Measurements from ENCODE around the gene KCNJ11.

The KCNJ11 gene

DNA sequence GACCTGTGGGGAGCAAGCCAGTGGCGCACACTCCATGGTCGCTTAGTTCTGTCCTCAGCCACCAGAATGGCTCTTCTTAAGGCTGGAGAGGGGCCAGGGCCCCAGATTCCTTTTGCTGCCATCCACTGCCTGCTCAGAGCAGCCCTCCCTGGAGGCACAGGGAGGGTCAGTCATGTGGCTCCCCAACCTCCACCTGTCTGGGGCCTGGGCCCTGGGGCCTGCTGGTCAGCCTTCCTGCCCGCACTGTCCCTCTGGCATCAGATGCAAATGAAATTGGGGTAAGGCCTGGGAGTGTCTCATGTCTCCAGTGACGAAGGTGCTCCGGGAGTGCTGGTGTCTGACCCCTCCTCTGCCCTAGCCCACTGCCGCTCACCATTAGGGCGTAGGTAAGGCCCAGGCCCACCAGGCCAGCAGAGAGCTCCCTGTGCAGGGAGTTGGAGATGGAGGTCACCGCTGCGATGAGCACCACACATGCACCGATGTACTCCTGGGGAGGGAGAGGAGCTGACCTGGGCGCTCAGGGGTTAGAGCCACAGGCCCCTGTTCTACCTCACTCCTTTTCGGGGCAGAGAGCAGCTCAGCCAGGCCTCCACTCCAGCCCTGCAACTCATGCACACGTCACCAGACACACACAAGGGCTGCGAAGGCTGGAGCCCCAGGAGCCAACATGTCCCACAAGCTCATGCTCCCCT, 9.0 kb upstream of the KCNJ11 start:
- H3K4me3 ChIP-seq (ENCODE audit: low read length) = no peak overlapping the region
- TF ChIP-seq, protein P1, sequence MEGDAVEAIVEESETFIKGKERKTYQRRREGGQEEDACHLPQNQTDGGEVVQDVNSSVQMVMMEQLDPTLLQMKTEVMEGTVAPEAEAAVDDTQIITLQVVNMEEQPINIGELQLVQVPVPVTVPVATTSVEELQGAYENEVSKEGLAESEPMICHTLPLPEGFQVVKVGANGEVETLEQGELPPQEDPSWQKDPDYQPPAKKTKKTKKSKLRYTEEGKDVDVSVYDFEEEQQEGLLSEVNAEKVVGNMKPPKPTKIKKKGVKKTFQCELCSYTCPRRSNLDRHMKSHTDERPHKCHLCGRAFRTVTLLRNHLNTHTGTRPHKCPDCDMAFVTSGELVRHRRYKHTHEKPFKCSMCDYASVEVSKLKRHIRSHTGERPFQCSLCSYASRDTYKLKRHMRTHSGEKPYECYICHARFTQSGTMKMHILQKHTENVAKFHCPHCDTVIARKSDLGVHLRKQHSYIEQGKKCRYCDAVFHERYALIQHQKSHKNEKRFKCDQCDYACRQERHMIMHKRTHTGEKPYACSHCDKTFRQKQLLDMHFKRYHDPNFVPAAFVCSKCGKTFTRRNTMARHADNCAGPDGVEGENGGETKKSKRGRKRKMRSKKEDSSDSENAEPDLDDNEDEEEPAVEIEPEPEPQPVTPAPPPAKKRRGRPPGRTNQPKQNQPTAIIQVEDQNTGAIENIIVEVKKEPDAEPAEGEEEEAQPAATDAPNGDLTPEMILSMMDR (conservative IDR thresholded peaks at IDR 0.05; ENCODE audit: low read length) = no peak
- DNase-seq (ENCODE audit: low read depth) = no peak

DNA sequence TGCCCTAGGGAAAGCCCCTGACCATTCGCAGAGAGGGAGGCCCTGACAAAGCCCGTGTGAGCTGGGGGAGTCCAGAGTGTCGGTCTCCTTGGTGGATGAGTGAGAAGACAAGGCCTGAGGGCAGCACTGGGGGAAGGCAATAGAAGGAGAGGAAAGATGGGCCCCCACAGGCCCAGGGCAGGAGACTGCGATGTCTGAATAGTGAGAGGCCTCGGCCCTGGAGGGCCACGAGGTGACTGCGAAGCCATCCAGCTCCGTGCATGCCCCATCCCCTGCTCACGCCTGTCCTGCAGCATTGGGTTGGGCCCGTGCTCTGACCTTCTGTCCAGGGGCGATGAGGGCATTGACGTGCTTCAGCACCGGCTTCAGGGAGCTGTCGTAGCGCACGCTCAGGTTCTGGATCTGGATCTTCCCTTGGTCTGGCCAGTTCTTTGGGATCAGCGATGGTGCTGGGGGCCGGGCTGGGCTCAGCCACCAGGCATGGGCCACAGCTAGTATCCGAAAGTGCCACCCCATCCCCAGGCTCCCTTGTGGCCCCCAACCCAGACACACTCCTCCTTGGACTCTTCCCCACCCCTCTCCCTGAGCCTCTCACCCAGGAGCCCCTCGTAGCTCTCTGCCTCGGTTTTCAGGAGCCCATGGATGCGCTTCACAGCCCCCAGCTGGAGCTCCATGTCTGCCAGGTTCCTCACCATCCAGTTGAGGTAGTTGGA, 8.3 kb upstream of the KCNJ11 start:
- TF ChIP-seq, protein P1 (conservative IDR thresholded peaks at IDR 0.05; ENCODE audit: low read length) = no peak
- DNase-seq (ENCODE audit: low read depth) = no peak
- H3K4me3 ChIP-seq (ENCODE audit: low read length) = no peak overlapping the region

DNA sequence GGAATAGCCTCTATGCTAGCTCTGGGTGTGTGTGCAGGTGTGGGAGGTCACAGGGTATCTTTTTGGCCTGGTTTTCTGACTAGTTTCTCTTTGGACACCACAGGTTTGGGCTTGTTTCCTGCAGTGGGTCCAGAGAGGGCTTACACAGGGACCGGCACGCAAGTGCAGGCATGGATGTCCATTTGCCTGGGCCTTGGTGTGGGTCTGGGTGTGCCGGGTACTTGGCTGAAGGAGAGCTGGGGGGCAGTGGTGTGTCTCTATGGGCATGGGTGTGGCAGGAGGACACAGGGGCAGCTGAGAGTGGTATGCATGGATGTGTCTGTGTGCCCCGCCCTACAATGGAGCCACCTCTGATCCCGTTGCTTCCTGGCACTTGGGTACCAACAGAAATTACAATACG, 7.5 kb upstream of the KCNJ11 start:
- no peak overlapping the region for H3K4me3 ChIP-seq (ENCODE audit: low read length)
- no peak for DNase-seq (ENCODE audit: low read depth)
- TF ChIP-seq, protein P1 (conservative IDR thresholded peaks at IDR 0.05; ENCODE audit: low read length) = no peak

DNA sequence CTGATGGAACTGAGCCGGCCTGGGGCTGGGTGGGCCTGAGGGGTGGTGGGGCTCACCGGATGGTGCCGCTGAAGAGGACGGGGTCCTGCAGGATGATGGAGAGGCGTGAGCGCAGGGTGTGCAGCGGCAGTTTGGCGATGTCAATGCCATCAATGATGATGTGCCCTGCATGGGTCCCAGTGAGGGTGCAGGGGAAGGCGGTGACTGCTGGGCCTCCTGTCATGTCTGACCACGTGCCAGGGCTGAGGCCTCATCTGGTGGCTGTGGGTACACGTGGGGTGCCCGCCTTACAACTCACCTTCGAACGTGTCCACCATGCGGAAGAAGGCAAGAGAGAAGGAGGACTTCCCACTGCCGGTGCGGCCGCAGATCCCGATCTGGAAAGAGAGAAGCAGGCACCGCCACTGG, 7.1 kb upstream of the KCNJ11 start:
- DNase-seq (ENCODE audit: low read depth) = no peak
- TF ChIP-seq, protein P1 (conservative IDR thresholded peaks at IDR 0.05; ENCODE audit: low read length) = no peak

DNA sequence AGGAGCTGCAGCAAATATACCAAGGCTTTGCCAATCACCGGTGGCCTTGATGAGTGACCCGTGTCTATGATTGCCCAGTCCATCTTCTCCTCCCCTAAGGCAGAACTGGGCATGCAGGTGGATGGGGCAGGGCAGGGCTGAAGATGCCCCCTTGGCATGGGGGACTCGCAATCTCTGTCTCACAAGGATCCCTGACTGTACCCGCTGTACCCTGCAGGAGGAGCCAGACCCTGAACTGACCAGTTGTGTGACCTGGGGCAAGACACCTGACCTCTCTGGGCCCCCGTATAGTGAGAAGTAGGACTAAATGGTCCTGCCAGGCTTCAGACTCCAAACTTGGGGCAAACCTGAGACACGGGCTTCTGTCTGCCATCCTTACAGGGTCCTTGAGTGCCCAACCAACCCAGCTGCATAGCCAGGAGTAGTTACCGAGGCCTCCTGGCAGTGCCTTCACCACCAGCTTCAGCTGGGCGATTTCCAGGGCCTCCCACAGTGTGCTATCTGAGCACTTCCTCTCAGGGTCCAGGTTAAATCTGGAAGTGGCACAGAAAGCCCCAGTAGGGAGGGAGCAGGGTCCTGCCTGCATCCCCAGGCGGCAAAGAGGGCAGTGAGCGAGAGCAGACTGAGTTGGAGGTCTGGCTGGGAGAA, 6.4 kb upstream of the KCNJ11 start:
- no peak for DNase-seq (ENCODE audit: low read depth)
- H3K4me3 ChIP-seq (ENCODE audit: low read length) = no peak overlapping the region
- TF ChIP-seq, protein P1 (conservative IDR thresholded peaks at IDR 0.05; ENCODE audit: low read length) = no peak

More for the DNA sequence above, 7.1 kb upstream of the KCNJ11 start:
- no peak overlapping the region for H3K4me3 ChIP-seq (ENCODE audit: low read length)

DNA sequence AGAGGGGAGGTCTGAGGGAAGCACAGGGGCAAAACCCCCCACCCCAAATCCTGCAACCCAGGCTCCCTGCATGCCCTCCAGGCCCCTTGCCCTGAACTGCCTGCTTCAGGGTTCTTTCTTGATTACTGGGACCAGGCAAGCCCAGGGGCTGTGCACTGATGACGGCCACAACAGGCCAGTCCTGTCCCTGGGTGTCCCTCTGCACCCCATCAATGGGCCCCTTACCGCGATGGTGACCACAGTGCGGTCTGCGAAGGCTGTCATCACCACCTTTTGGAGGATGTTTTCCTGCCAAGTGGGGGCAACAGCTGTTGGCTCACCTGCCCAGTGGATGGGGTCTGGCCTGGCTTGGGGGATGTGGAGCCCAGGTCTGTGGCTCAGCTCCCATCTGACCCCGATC, 5.0 kb upstream of the KCNJ11 start:
- H3K4me3 ChIP-seq (ENCODE audit: low read length) = no peak overlapping the region
- DNase-seq (ENCODE audit: low read depth) = no peak
- TF ChIP-seq, protein P1 (conservative IDR thresholded peaks at IDR 0.05; ENCODE audit: low read length) = no peak

Measured in AG10803 (cell line).